Smooth muscle cell (in vitro differentiated cells): ENCODE results near the gene MC1R. TPM values are rescaled to one million over a fixed set of nuclear protein-coding genes. Genes with fewer than 3 reads are reported as not detected.

Experiments
- DNase-seq: peaks from one replicate; lab custom pipeline; 2025; ENCODE audit not compliant: unreplicated experiment; lab: John Stamatoyannopoulos, UW
- H2AFZ ChIP-seq: fragments of 200-600 bp; sonication (generic); 2 replicates; pipeline ENCODE4 v1.6.0; 2016; ENCODE audit warnings: antibody characterized with exemption, low read depth, mild to moderate bottlenecking
- H3F3A ChIP-seq: fragments of 200-600 bp; sonication (generic); 2 replicates; pipeline ENCODE4 v1.6.0; 2017; ENCODE audit warnings: antibody characterized with exemption, low read depth
- H3K27ac ChIP-seq: fragments of 200-600 bp; sonication (generic); 2 replicates; pipeline ENCODE4 v1.5.1; 2016; ENCODE audit warnings: low read depth, mild to moderate bottlenecking
- H3K27me3 ChIP-seq: fragments of 200-600 bp; sonication (generic); 2 replicates; pipeline ENCODE4 v1.6.1; 2016; ENCODE audit warnings: low read depth, mild to moderate bottlenecking
- H3K36me3 ChIP-seq: fragments of 200-600 bp; sonication (generic); 2 replicates; pipeline ENCODE4 v1.5.1; 2016; ENCODE audit warnings: low read depth
- H3K4me1 ChIP-seq: fragments of 200-600 bp; sonication (generic); 2 replicates; pipeline ENCODE4 v1.5.1; 2016; ENCODE audit warnings: low read depth
- H3K4me2 ChIP-seq: fragments of 200-600 bp; sonication (generic); 2 replicates; pipeline ENCODE4 v1.6.0; 2016; ENCODE audit warnings: mild to moderate bottlenecking
- H3K4me3 ChIP-seq: fragments of 200-600 bp; sonication (generic); 2 replicates; pipeline ENCODE4 v1.5.1; 2016; ENCODE audit warnings: mild to moderate bottlenecking
- H3K79me2 ChIP-seq: fragments of 200-600 bp; sonication (generic); 2 replicates; pipeline ENCODE4 v1.6.0; 2016; ENCODE audit warnings: low read depth, mild to moderate bottlenecking
- H3K9ac ChIP-seq: fragments of 200-600 bp; sonication (generic); 2 replicates; pipeline ENCODE4 v1.6.0; 2016; ENCODE audit warnings: low read depth
- H3K9me3 ChIP-seq: fragments of 200-600 bp; sonication (generic); replicated peaks from 2 replicates; pipeline ENCODE4 v1.5.1; 2016; ENCODE audit warnings: low read depth
- H4K20me1 ChIP-seq: fragments of 200-600 bp; sonication (generic); 2 replicates; pipeline ENCODE4 v1.6.0; 2016; ENCODE audit warnings: low read depth
- CTCF ChIP-seq: fragments of 200-600 bp; sonication (generic); IDR thresholded peaks from 2 replicates; pipeline ENCODE4 v1.5.1; 2017; ENCODE audit warnings: borderline replicate concordance, mild to moderate bottlenecking, antibody characterized with exemption; ENCODE audit not compliant: insufficient read depth, poor library complexity, severe bottlenecking
- WGBS: methylation state at CpG from one replicate; pipeline ENCODE4 v1.1.7; 2016; ENCODE audit warnings: low lambda C conversion rate; 5-methylcytosine and 5-hydroxymethylcytosine counted together
- polyA plus RNA-seq: library from polyadenylated mRNA; unstranded; fragments of >200 nt; fragmentation: Nextera tagmentation; extraction: Ambion mirVana; gene quantifications from 2 replicates; pipeline ENCODE4 v1.2.1, GENCODE V29; 2016
- total RNA-seq: library from RNA; depleted of rRNA; stranded (reverse); fragments of >200 nt; gene quantifications from 2 replicates; pipeline ENCODE4 v1.2.3, GENCODE V29; 2014

Gene MC1R
- total and polyA plus RNA-seq, 2 experiments from 2014 or later, result 14.5 to 16.8 TPM

DNA sequence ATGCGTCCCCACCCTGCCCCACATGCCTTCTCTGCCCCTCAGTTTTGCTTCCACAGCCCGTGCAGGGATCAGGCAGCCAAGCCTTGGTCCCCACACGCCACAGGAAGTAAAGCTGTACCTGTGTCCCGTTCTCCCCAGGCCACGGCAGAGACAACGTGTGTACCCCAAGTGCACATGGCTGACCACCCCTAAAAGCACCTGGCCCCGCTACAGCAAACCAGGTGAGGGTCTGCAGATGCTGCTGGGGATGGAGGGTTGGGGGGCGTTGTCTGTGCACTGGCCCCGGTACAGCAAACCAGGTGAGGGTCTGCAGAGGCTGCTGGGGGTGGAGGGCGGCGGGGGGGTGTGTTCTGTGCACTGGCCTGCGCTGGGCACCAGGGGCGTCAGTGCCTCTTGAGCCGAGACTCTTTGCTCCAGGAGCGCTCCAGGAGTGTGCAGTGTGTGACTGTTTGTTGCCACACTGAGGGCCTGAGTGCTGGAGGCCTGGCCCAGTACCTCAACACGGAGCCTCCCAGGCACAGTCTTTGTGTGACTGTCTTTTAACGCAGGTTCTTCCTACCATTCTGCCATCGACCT lies 26.5 kb upstream of the MC1R start:
- Histone ChIP-seq H3F3A (no peaks in the 10 kb centered on the region), H3K36me3 (no peaks in the 10 kb centered on the region), H2AFZ (no peak overlapping the region), H3K9me3 (no peaks in the 10 kb centered on the region), H3K4me1 (no peaks in the 10 kb centered on the region), H3K4me2 (no peak overlapping the region), H3K27ac (no peak overlapping the region), H3K79me2 (peaks cover 5% of the 10 kb centered on the region), H3K27me3 (no peaks in the 10 kb centered on the region), H4K20me1 (peaks cover 68% of the 10 kb centered on the region), H3K9ac (no peak overlapping the region), H3K4me3 (no peak overlapping the region)
- DNase-seq, result no peak
- TF ChIP-seq CTCF, result no peak
- WGBS, result 97% methylated on average over 16 of the region's 18 CpGs

DNA sequence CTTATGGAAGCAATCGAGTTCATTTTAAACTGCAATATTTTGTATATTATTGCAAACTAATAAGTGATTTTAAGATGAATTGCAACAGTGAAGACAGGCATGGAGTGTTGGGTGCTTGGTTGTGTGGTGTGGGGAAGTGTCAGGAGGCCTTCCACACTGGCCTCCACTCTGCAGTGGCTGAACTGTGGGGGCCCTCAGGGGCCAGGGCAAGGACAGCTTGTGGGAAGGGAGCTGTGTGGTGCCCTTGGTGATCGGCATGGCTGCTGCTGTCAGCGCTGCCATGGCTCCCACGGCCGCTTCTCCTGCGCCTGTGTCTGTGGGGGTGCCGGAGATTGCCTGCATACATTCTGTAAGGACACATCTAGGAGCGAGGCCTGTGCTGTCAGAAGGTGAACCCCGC lies 26.0 kb upstream of the MC1R start:
- Histone ChIP-seq H3K9ac (no peak overlapping the region), H3K4me2 (no peak overlapping the region), H3K4me1 (no peaks in the 10 kb centered on the region), H3K9me3 (no peaks in the 10 kb centered on the region), H3F3A (no peaks in the 10 kb centered on the region), H3K27ac (no peak overlapping the region), H3K4me3 (no peak overlapping the region), H2AFZ (no peak overlapping the region), H3K36me3 (no peaks in the 10 kb centered on the region), H3K27me3 (no peaks in the 10 kb centered on the region), H4K20me1 (peaks cover 72% of the 10 kb centered on the region), H3K79me2 (peaks cover 5% of the 10 kb centered on the region)
- DNase-seq, result no peak
- no peak for TF ChIP-seq CTCF
- 100% methylated on average over 9 of the region's 9 CpGs for WGBS

GRCh38 chr16:89893642-89894548 lies 24.8 kb upstream of the MC1R start:
- Histone ChIP-seq H3K27ac (no peak overlapping the region), H2AFZ (no peak overlapping the region), H3K36me3 (no peaks in the 10 kb centered on the region), H3K9ac (no peak overlapping the region), H3K4me3 (no peak overlapping the region), H3K79me2 (peaks cover 5% of the 10 kb centered on the region), H3K27me3 (no peaks in the 10 kb centered on the region), H3F3A (no peaks in the 10 kb centered on the region), H4K20me1 (peaks cover 64% of the 10 kb centered on the region), H3K9me3 (no peaks in the 10 kb centered on the region), H3K4me1 (no peaks in the 10 kb centered on the region), H3K4me2 (no peak overlapping the region)
- TF ChIP-seq CTCF, result no peak
- WGBS, result 97% methylated on average over 30 of the region's 45 CpGs
- DNase-seq, result no peak
